PC-9 (cell line): Measurements from ENCODE around the gene RHOB. TPM values are rescaled to one million over a fixed set of nuclear protein-coding genes. Genes with fewer than 3 reads are reported as not detected.

ENCODE experiments used
- BruUV-seq: library from RNA; stranded (reverse); fragments of 400-500 nt; replicated peaks from 2 replicates; lab custom pipeline; 2021; lab: Mats Ljungman, UMichigan
- CTCF ChIA-PET: fragments of 300-600 bp; sonication (Branson Sonifier 250); formaldehyde crosslinking; loops from one replicate; lab custom pipeline; 2022; ENCODE audit warnings: antibody characterized with exemption; lab: Charles Lee
- POLR2A ChIA-PET: fragments of 300-600 bp; sonication (Branson Sonifier 250); formaldehyde crosslinking; loops from one replicate; lab custom pipeline; 2022; ENCODE audit warnings: antibody characterized with exemption; ENCODE audit not compliant: unreplicated experiment; lab: Charles Lee
- DNase-seq, 2 experiments: peaks; one replicate each; pipeline versions ENCODE4 v3.0.0 to v3.0.0-alpha.2; 2015 to 2022; ENCODE audit warnings: mixed read lengths in 1 of 2
- H2AFZ ChIP-seq: fragments of 200-600 bp; sonication (generic); 2 replicates; pipeline ENCODE4 v1.8.1; 2017; ENCODE audit warnings: antibody characterized with exemption
- H3F3A ChIP-seq: fragments of 200-600 bp; sonication (generic); 2 replicates; pipeline ENCODE4 v1.8.1; 2017; ENCODE audit warnings: antibody characterized with exemption, mild to moderate bottlenecking, low read depth; ENCODE audit not compliant: insufficient read depth
- H3K27ac ChIP-seq: fragments of 200-600 bp; sonication (generic); 2 replicates; pipeline ENCODE4 v1.6.1; 2016; ENCODE audit warnings: mixed run types
- H3K27me3 ChIP-seq: fragments of 200-600 bp; sonication (generic); 2 replicates; pipeline ENCODE4 v1.6.1; 2016; ENCODE audit warnings: low read depth, mixed run types; ENCODE audit not compliant: insufficient read depth
- H3K36me3 ChIP-seq: fragments of 200-600 bp; sonication (generic); 2 replicates; pipeline ENCODE4 v1.6.1; 2016; ENCODE audit warnings: low read depth, mixed run types
- H3K4me1 ChIP-seq: fragments of 200-600 bp; sonication (generic); replicated peaks from 2 replicates; pipeline ENCODE4 v1.6.1; 2016; ENCODE audit warnings: mixed run types; ENCODE audit not compliant: insufficient read depth
- H3K4me2 ChIP-seq: fragments of 200-600 bp; sonication (generic); 2 replicates; pipeline ENCODE4 v1.6.1; 2017; ENCODE audit warnings: mixed run types
- H3K4me3 ChIP-seq: fragments of 200-600 bp; sonication (generic); 2 replicates; pipeline ENCODE4 v1.6.1; 2016; ENCODE audit warnings: mixed run types
- H3K79me2 ChIP-seq: fragments of 200-600 bp; sonication (generic); 2 replicates; pipeline ENCODE4 v1.6.1; 2017; ENCODE audit warnings: low read depth, mixed run types
- H3K9me2 ChIP-seq: fragments of 200-600 bp; sonication (generic); 2 replicates; pipeline ENCODE4 v1.8.1; 2017; ENCODE audit warnings: mild to moderate bottlenecking; ENCODE audit not compliant: insufficient read depth
- H3K9me3 ChIP-seq: fragments of 200-600 bp; sonication (generic); 2 replicates; pipeline ENCODE4 v1.8.1; 2016; ENCODE audit warnings: low read depth; ENCODE audit not compliant: insufficient read depth
- H4K20me1 ChIP-seq: fragments of 200-600 bp; sonication (generic); 2 replicates; pipeline ENCODE4 v1.8.1; 2017; ENCODE audit not compliant: insufficient read depth
- EZH2 ChIP-seq: fragments of 200-600 bp; sonication (generic); IDR thresholded peaks from 2 replicates; pipeline ENCODE4 v1.8.0; 2017; ENCODE audit warnings: antibody characterized with exemption, low read depth
- intact Hi-C: fragments of 100-400 bp; cut with micrococcal nuclease; formaldehyde crosslinking; loops from one replicate; pipeline ENCODE4 v1.10.0; 2022; ENCODE audit not compliant: unreplicated experiment
- total RNA-seq: library from RNA; stranded (reverse); gene quantifications from 2 replicates; pipeline ENCODE4 v1.2.3, GENCODE V29; 2021
- TF ChIP-seq, protein P1 (sequence below): fragments of 200-600 bp; sonication (generic); conservative IDR thresholded peaks from 2 replicates; pipeline ENCODE4 v1.6.1; 2017; ENCODE audit warnings: mixed run types, antibody characterized with exemption, mild to moderate bottlenecking, moderate library complexity

The RHOB gene
- total RNA-seq, 1 experiment from 2014 or later = 39.3 TPM

DNA sequence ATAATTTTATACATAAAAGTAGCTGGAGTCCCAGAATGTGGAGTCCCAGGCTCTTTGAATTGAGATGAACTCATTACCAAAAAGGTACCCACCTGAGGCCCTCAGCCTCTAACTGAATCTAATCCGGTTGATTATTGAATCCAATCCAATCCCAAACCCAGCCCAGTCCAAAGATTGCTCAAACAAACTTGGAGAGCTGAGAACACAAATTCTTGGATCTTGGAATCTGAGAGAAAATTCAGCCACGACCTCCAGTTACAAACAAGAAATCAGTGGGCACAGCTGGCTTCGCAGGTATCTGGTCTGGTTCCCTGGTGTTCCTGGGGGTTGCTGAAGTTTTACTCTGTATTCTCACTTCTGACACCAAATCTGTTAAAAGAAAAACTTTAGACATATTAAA, 28.4 kb upstream of the RHOB start:
- H3K79me2 ChIP-seq = no peaks in the 10 kb centered on the region
- H2AFZ ChIP-seq = no peak overlapping the region
- H3K4me2 ChIP-seq = no peak overlapping the region
- no peaks in the 10 kb centered on the region for H3K9me2 ChIP-seq
- no peak for DNase-seq
- intact Hi-C loops = no loop called here
- ChIA-PET CTCF (no interaction called here), POLR2A (no interaction called here)
- no TSS peak for BruUV-seq
- no peaks in the 10 kb centered on the region for H3K36me3 ChIP-seq
- H3K27ac ChIP-seq = no peak overlapping the region
- 0 out of 2 replicates have a peak, but pooled peaks cover 8% of the 10 kb centered on the region for H3K4me1 ChIP-seq
- TF ChIP-seq EZH2 = no peak
- TF ChIP-seq, protein P1, sequence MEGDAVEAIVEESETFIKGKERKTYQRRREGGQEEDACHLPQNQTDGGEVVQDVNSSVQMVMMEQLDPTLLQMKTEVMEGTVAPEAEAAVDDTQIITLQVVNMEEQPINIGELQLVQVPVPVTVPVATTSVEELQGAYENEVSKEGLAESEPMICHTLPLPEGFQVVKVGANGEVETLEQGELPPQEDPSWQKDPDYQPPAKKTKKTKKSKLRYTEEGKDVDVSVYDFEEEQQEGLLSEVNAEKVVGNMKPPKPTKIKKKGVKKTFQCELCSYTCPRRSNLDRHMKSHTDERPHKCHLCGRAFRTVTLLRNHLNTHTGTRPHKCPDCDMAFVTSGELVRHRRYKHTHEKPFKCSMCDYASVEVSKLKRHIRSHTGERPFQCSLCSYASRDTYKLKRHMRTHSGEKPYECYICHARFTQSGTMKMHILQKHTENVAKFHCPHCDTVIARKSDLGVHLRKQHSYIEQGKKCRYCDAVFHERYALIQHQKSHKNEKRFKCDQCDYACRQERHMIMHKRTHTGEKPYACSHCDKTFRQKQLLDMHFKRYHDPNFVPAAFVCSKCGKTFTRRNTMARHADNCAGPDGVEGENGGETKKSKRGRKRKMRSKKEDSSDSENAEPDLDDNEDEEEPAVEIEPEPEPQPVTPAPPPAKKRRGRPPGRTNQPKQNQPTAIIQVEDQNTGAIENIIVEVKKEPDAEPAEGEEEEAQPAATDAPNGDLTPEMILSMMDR = no peak
- no peaks in the 10 kb centered on the region; the same call in 1 of the 2 replicates for H3F3A ChIP-seq
- no peaks in the 10 kb centered on the region for H3K27me3 ChIP-seq
- H4K20me1 ChIP-seq = no peaks in the 10 kb centered on the region
- H3K4me3 ChIP-seq = no peak overlapping the region
- H3K9me3 ChIP-seq = no peaks in the 10 kb centered on the region

DNA sequence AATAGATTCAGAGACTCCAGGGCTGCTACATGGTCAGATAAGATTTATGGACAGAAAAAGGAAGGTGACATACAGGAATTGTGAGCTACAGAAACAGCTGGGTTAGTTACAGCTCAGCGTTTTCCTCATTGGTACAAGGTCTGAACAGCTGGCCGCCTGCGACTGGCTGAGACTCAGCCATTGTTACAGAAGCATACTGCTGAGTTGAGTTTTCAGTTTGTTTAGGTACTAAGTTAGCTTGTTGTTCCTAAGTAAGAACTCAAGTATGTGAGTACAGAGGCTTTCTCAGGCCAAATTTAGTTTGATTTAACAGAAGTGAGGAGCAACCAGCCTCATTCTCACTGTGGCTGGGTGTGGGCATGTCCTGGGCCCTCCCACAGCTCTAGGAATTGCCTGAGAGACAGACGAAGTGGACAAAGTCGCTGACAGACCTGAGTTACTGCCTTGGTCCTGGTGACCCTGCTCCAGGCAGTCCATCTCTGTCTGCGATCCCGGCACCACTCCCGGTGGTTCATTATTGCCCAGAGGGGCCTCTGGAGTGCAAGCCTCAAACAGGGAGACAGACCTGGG, 27.8 kb upstream of the RHOB start:
- H3K27ac ChIP-seq = no peak overlapping the region
- no peaks in the 10 kb centered on the region; the same call in 1 of the 2 replicates for H3F3A ChIP-seq
- H3K9me2 ChIP-seq = no peaks in the 10 kb centered on the region
- DNase-seq = no peak
- H3K36me3 ChIP-seq = no peaks in the 10 kb centered on the region
- H4K20me1 ChIP-seq = no peaks in the 10 kb centered on the region
- intact Hi-C loops = no loop called here
- H3K4me1 ChIP-seq = 0 out of 2 replicates have a peak, but pooled peaks cover 8% of the 10 kb centered on the region
- POLR2A ChIA-PET = interaction anchor here (0.6 kb wide), 1 partner anchor 232 kb away, joined by 4 read pairs; no protein-coding TSS in a partner anchor
- H3K4me3 ChIP-seq = no peak overlapping the region
- H3K27me3 ChIP-seq = no peaks in the 10 kb centered on the region
- no peaks in the 10 kb centered on the region for H3K79me2 ChIP-seq
- no peak overlapping the region for H2AFZ ChIP-seq
- no TSS peak for BruUV-seq
- CTCF ChIA-PET = no interaction called here
- no peaks in the 10 kb centered on the region for H3K9me3 ChIP-seq
- TF ChIP-seq, protein P1 = no peak
- no peak for TF ChIP-seq EZH2
- no peak overlapping the region for H3K4me2 ChIP-seq

DNA sequence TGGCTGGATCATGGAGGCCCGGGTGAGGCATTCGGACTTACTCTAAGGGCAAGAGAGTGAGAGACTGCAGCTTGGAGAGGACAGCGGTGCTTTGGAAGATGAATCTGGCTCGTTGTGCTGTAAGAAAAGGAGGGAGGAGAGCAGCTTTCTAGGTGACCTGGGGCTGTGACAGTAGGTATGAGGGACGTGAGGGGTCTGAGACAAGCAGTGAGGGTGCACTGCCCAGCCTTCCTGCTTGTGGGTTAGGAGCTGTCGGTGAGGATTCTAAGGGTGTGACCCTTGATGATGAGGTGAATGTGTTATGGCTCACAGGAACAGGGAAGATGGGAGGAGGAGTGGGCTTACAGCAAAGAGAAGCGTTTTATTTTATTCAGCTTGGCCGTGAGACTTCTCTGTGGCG, 27.1 kb upstream of the RHOB start:
- no peaks in the 10 kb centered on the region for H3K9me2 ChIP-seq
- H3K27ac ChIP-seq = no peak overlapping the region
- ChIA-PET CTCF (no interaction called here), POLR2A (interaction anchor here (0.6 kb wide), 1 partner anchor 232 kb away, joined by 4 read pairs; no protein-coding TSS in a partner anchor)
- H3K27me3 ChIP-seq = no peaks in the 10 kb centered on the region
- H3K4me2 ChIP-seq = no peak overlapping the region
- 0 out of 2 replicates have a peak, but pooled peaks cover 10% of the 10 kb centered on the region for H3K4me1 ChIP-seq
- no peaks in the 10 kb centered on the region for H3K9me3 ChIP-seq
- BruUV-seq = no TSS peak
- intact Hi-C loops = no loop called here
- TF ChIP-seq EZH2 = no peak
- TF ChIP-seq, protein P1 = no peak
- no peaks in the 10 kb centered on the region for H4K20me1 ChIP-seq
- H3K79me2 ChIP-seq = no peaks in the 10 kb centered on the region
- no peak overlapping the region for H2AFZ ChIP-seq
- H3K4me3 ChIP-seq = no peak overlapping the region
- no peaks in the 10 kb centered on the region for H3K36me3 ChIP-seq
- DNase-seq = no peak
- H3F3A ChIP-seq = no peaks in the 10 kb centered on the region; the same call in 1 of the 2 replicates
